ENCODE measurements around the gene PLXNA3.

The PLXNA3 gene

DNA sequence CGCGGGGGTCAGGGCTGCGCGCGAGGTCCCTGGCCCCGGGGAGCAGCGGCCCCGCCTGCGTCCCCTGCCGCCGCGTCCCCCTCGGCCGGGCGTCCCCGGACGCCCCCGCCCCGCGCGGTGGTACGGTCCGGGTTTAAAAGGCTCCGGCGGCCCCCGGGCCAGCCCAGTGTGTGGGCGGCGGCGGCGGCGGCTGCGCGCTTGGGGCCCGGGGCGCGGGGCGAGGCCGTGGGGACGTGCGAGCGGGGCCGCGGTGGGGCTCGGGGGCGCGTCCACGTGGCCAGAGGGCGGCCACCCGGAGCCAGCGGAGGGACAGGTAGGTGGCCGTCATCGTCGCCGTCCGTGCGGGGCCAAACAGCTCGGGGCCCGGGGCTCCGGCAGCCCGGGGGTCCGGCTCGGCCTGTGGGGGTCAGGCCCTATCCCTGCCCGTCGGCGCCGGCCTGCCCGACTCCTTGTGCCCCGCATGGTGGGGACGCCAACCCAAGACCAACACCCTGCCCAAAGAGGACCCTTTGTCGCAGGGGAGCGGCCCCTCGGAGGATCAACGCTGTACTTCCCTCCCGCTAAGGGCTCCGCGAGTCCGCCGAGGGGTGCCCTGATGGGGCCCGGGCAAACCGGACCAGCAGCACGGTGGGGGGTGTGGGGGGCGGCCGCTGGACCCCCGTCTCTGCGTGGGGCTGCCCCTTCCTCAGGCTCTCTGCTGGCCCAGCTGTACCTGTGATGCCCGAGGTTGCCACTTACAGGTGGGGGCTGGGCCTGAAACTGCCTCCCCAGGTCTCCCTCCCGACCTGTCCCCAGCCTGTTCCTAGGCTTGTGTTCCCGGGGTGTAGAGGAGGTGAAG, at the start of gene PLXNA3:
PLXNA3 (plus strand) TSS at position 166 of the 838 bp plus-strand sequence. CDS start 1,903 bp downstream, outside the sequence.
- no peak within 1 kb of the TSS for H3K9ac ChIP-seq
- H3K9me3 ChIP-seq (ENCODE audit: control insufficient read depth, low read length): no peaks in the 10 kb centered on the region
- no peaks in the 10 kb centered on the region for H3K27me3 ChIP-seq (ENCODE audit: control insufficient read depth, insufficient read depth, low read length)
- no peak within 1 kb of the TSS for H3K27ac ChIP-seq
- peak within 1 kb of the TSS; percentile 51 for H3K4me2 ChIP-seq (ENCODE audit: low read length)
- no peaks in the 10 kb centered on the region for H3K79me2 ChIP-seq
- no peaks in the 10 kb centered on the region for H3K36me3 ChIP-seq (ENCODE audit: control insufficient read depth, insufficient read depth, low read length)
- TF ChIP-seq, protein P1, sequence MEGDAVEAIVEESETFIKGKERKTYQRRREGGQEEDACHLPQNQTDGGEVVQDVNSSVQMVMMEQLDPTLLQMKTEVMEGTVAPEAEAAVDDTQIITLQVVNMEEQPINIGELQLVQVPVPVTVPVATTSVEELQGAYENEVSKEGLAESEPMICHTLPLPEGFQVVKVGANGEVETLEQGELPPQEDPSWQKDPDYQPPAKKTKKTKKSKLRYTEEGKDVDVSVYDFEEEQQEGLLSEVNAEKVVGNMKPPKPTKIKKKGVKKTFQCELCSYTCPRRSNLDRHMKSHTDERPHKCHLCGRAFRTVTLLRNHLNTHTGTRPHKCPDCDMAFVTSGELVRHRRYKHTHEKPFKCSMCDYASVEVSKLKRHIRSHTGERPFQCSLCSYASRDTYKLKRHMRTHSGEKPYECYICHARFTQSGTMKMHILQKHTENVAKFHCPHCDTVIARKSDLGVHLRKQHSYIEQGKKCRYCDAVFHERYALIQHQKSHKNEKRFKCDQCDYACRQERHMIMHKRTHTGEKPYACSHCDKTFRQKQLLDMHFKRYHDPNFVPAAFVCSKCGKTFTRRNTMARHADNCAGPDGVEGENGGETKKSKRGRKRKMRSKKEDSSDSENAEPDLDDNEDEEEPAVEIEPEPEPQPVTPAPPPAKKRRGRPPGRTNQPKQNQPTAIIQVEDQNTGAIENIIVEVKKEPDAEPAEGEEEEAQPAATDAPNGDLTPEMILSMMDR (IDR thresholded peaks at IDR 0.05): no peak
- H3K4me3 ChIP-seq (ENCODE audit: low read depth, low read length): peak within 1 kb of the TSS; percentile 31
- H3K4me1 ChIP-seq: no peaks in the 10 kb centered on the region
- peak within 1 kb of the TSS; percentile 60 for H2AFZ ChIP-seq

DNA sequence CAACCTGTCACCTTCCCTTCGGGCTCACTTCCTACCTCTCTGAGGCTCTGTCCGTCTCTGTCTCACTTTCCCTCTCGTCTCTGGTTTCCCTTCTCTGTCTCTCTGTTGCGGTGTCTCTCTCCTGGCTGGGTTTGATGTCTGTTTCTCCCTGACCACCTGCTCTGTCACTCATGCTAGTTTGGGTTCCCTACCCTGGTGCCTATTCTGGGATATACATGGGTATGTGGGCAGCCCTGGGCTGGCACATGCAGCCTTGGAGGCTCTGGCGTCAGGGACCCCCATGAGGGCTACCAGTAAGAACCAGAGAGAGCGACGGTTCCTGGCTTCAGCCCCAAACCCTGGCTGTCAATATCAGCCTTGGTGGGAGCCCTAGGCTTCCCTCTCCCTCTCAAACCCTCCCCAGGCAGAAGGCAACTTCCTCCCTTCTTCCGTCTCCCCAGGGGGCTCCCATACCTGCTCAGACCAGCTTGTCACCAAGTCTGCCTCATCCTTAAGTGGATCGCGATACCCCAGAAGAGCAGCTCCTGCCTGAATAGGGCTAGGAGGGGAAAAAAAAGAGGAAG, 49.3 kb upstream of the PLXNA3 start:
- H3K36me3 ChIP-seq (ENCODE audit: control insufficient read depth, insufficient read depth, low read length): no peaks in the 10 kb centered on the region
- peak overlapping the region; percentile 12 for H3K4me2 ChIP-seq (ENCODE audit: low read length)
- peak overlapping the region; percentile 68 for H3K27ac ChIP-seq
- TF ChIP-seq, protein P1 (IDR thresholded peaks at IDR 0.05): no peak
- no peak overlapping the region for H3K9ac ChIP-seq
- H3K4me3 ChIP-seq (ENCODE audit: low read depth, low read length): no peak overlapping the region
- peak overlapping the region; percentile 90 for H2AFZ ChIP-seq
- no peaks in the 10 kb centered on the region for H3K27me3 ChIP-seq (ENCODE audit: control insufficient read depth, insufficient read depth, low read length)
- H3K4me1 ChIP-seq: peaks cover 2% of the 10 kb centered on the region
- H3K9me3 ChIP-seq (ENCODE audit: control insufficient read depth, low read length): no peaks in the 10 kb centered on the region
- no peaks in the 10 kb centered on the region for H3K79me2 ChIP-seq

DNA sequence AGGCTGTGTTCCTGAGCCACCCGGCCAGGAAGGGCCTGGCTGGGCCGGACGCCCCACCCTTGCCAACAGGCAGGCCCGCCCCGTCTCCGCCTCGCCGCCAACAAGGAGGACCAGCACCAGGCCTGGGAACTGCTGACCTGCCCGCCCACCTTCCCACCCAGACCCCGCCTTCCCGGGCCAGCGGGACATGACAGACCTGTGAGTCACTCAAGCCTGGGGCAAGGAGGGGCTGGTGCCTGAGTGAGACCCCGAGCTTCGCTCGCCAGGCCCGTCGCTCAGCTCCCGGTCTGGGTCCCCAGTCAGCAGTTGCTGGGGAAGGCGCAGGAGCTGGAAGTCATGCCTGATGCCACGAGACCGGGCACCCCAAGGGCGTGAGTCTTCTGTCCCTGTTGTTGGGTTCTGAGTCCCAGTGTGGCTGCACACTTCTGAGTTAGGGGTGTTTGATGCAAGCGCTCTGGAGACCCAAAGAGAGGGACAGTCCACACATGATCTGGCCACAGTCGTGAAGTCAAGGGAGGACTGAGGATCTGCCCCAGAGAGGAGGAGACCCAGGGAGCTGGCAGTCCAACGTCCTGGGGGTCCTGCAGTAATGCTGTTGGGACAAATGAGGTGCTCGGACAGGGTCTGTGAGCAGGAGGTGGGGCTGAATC, 48.7 kb upstream of the PLXNA3 start, which contains the start of gene DNASE1L1:
DNASE1L1 (minus strand) TSS at position 33 of the 650 bp plus-strand sequence. CDS start 3,686 bp downstream, outside the sequence.
- Histone ChIP-seq H3K9ac (no peak within 1 kb of the TSS), H3K4me3 (ENCODE audit: low read depth, low read length) (no peak within 1 kb of the TSS), H3K27ac (peak within 1 kb of the TSS; percentile 68), H3K36me3 (ENCODE audit: control insufficient read depth, insufficient read depth, low read length) (no peaks in the 10 kb centered on the region), H3K27me3 (ENCODE audit: control insufficient read depth, insufficient read depth, low read length) (no peaks in the 10 kb centered on the region), H3K9me3 (ENCODE audit: control insufficient read depth, low read length) (no peaks in the 10 kb centered on the region), H3K79me2 (no peaks in the 10 kb centered on the region), H2AFZ (peak within 1 kb of the TSS; percentile 90), H3K4me2 (ENCODE audit: low read length) (peak within 1 kb of the TSS; percentile 12), H3K4me1 (peaks cover 2% of the 10 kb centered on the region)
- TF ChIP-seq, protein P1 (IDR thresholded peaks at IDR 0.05): no peak

DNA sequence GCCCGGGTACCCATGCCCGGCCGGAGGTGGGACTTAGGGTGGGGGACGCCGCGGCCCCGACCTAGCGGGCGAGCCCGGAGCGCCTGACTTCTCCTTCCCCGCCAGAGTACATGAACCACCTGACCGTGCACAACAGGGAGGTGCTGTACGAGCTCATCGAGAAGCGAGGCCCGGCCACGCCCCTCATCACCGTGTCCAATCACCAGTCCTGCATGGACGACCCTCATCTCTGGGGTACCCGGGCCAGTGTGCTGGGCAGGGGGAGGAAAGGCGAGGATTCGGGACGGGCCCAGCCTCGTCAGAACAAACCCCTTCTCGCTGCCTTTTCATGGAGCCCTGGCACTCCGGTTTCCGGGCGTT, 46.1 kb upstream of the PLXNA3 start:
- Histone ChIP-seq H3K9ac (peak overlapping the region; percentile 67), H2AFZ (peak overlapping the region; percentile 89), H3K4me2 (ENCODE audit: low read length) (peak overlapping the region; percentile 54), H3K36me3 (ENCODE audit: control insufficient read depth, insufficient read depth, low read length) (no peaks in the 10 kb centered on the region), H3K4me3 (ENCODE audit: low read depth, low read length) (peak overlapping the region; percentile 68), H3K27ac (peak overlapping the region; percentile 85), H3K4me1 (peaks cover 2% of the 10 kb centered on the region), H3K27me3 (ENCODE audit: control insufficient read depth, insufficient read depth, low read length) (no peaks in the 10 kb centered on the region), H3K79me2 (no peaks in the 10 kb centered on the region), H3K9me3 (ENCODE audit: control insufficient read depth, low read length) (no peaks in the 10 kb centered on the region)
- TF ChIP-seq, protein P1 (IDR thresholded peaks at IDR 0.05): no peak
